K562 (cell line): ENCODE results near the gene CACNA1C. TPM values are rescaled to one million over a fixed set of nuclear protein-coding genes. Genes with fewer than 3 reads are reported as not detected.

Source experiments
- ATAC-seq: fragments of 200-7000 bp; cut with Tn5 transposase; 3 replicates; pipeline ENCODE4 v1.9.1; 2020; ENCODE audit warnings: moderate library complexity
- BruUV-seq: library from RNA; stranded (reverse); fragments of 400-500 nt; replicated peaks from 2 replicates; lab custom pipeline; 2021; lab: Mats Ljungman, UMichigan
- CTCF ChIA-PET: fragments of 300-600 bp; formaldehyde crosslinking; extraction: SDS; loops from one replicate; lab custom pipeline; 2021; ENCODE audit warnings: low intra/inter-chr PET ratio; lab: Yijun Ruan, JAX
- POLR2A ChIA-PET: fragments of 300-600, 350-650 bp; sonication (Branson Sonifier 250); formaldehyde crosslinking; extraction: SDS; loops from one replicate; lab custom pipeline; 2021; ENCODE audit warnings: antibody characterized with exemption, inconsistent platforms; lab: Yijun Ruan, JAX
- DNase-seq, 4 experiments: peaks; one replicate each; pipeline versions ENCODE4 v3.0.0 to v3.0.0-alpha.2; 2011 to 2018; ENCODE audit warnings: low spot score in 3 of 4, mixed read lengths in 3 of 4; ENCODE audit errors: extremely low read depth in 1 of 4
- FAIRE-seq: peaks from 2 replicates; lab custom pipeline; 2011; peaks lifted over from hg19 to GRCh38; lab: Jason Lieb, UNC
- H2AFZ ChIP-seq: 2 replicates; pipeline ENCODE4 v1.6.0; 2011; ENCODE audit warnings: low read depth, low read length, control low read depth, inconsistent platforms
- H3K27ac ChIP-seq: fragments of 200-600 bp; 3 replicates; pipeline ENCODE4 v1.8.0; 2011; ENCODE audit warnings: low read depth, mild to moderate bottlenecking, control low read depth, inconsistent platforms, low read length, moderate library complexity, mixed read lengths; ENCODE audit errors: extremely low read depth
- H3K27me3 ChIP-seq, 2 experiments: fragments of 300-600 bp in 1 of 2; 2 replicates in 1 of 2; 3 replicates in 1 of 2; pipeline versions ENCODE4 v1.6.0 to v1.8.0; 2011; ENCODE audit warnings: inconsistent platforms in 2 of 2, low read length in 2 of 2, mild to moderate bottlenecking in 1 of 2, mixed read lengths in 1 of 2, moderate library complexity in 1 of 2; ENCODE audit not compliant: control insufficient read depth in 2 of 2, insufficient read depth in 2 of 2
- H3K36me3 ChIP-seq: fragments of 300-600 bp; 3 replicates; pipeline ENCODE4 v1.8.0; 2011; ENCODE audit warnings: mild to moderate bottlenecking, low read length, inconsistent platforms; ENCODE audit not compliant: control insufficient read depth, insufficient read depth
- H3K4me1 ChIP-seq, 2 experiments: fragments of 200-600 bp in 1 of 2; replicated peaks in 1 of 2; 2 replicates in 1 of 2; 3 replicates in 1 of 2; pipeline versions ENCODE4 v1.5.1 to v1.8.0; 2011; ENCODE audit warnings: inconsistent platforms in 2 of 2, low read length in 2 of 2, mild to moderate bottlenecking in 1 of 2, mixed read lengths in 1 of 2, moderate library complexity in 1 of 2; ENCODE audit not compliant: control insufficient read depth in 2 of 2, insufficient read depth in 2 of 2
- H3K4me2 ChIP-seq: 2 replicates; pipeline ENCODE4 v1.6.1; 2011; ENCODE audit warnings: low read length, control low read depth, inconsistent platforms, mixed read lengths; ENCODE audit not compliant: insufficient read depth
- H3K4me3 ChIP-seq: fragments of 200-600 bp; sonication (generic), shearing (Covaris generic); 2 replicates; pipeline ENCODE4 v1.5.1; 2016; ENCODE audit warnings: control low read depth, inconsistent platforms
- H3K79me2 ChIP-seq: fragments of 200-600 bp; 3 replicates; pipeline ENCODE4 v1.8.0; 2011; ENCODE audit warnings: low read length, inconsistent platforms; ENCODE audit not compliant: control insufficient read depth, insufficient read depth
- H3K9ac ChIP-seq, 2 experiments: 2 replicates each; pipeline versions ENCODE4 v1.6.0 to v1.6.1; 2011; ENCODE audit warnings: low read depth in 2 of 2, low read length in 2 of 2, control low read depth in 1 of 2, inconsistent platforms in 1 of 2, mild to moderate bottlenecking in 1 of 2, mixed read lengths in 1 of 2; ENCODE audit not compliant: insufficient read depth in 1 of 2
- H3K9me1 ChIP-seq: one replicate; pipeline ENCODE4 v1.6.0; 2011; ENCODE audit warnings: inconsistent platforms, mild to moderate bottlenecking, low read length, moderate library complexity; ENCODE audit not compliant: control insufficient read depth, insufficient read depth
- H3K9me3 ChIP-seq: replicated peaks from 2 replicates; pipeline ENCODE4 v1.5.1; 2011; ENCODE audit warnings: low read depth, low read length, inconsistent platforms; ENCODE audit not compliant: control insufficient read depth, insufficient read depth
- H4K20me1 ChIP-seq: replicated peaks from 2 replicates; pipeline ENCODE4 v1.6.1; 2011; ENCODE audit warnings: low read length, inconsistent platforms, mixed read lengths; ENCODE audit not compliant: control insufficient read depth, insufficient read depth
- ARID3B ChIP-seq: fragments of 250-450 bp; sonication (Bioruptor Pico); IDR thresholded peaks from 2 replicates; pipeline ENCODE4 v1.4.0; 2020; ENCODE audit warnings: borderline replicate concordance
- CBX3 ChIP-seq, 2 experiments: IDR thresholded peaks; 1 replicate in 1 of 2; 2 replicates in 1 of 2; pipeline ENCODE4 v1.6.1; 2012; ENCODE audit warnings: inconsistent platforms in 2 of 2, low read length in 2 of 2, borderline replicate concordance in 1 of 2, control low read depth in 1 of 2
- FOSL1 ChIP-seq: fragments of 200-800 bp; sonication (Bioruptor generic); conservative IDR thresholded peaks from 2 replicates; pipeline ENCODE4 v1.6.1; 2016; ENCODE audit warnings: missing genetic modification characterization, missing compliant biosample characterization
- GABPB1 ChIP-seq: sonication (generic); formaldehyde crosslinking; IDR thresholded peaks from 2 replicates; pipeline ENCODE4 v1.8.0; 2022; ENCODE audit warnings: mild to moderate bottlenecking, missing genetic modification reagents
- RBM22 ChIP-seq: fragments of 200-400 bp; formaldehyde crosslinking; IDR thresholded peaks from 2 replicates; pipeline ENCODE4 v1.6.1; 2018; ENCODE audit warnings: low read length, low read depth; ENCODE audit not compliant: poor library complexity, severe bottlenecking
- SRSF3 ChIP-seq: fragments of 200-400 bp; formaldehyde crosslinking; IDR thresholded peaks from 2 replicates; pipeline ENCODE4 v1.6.1; 2016; ENCODE audit warnings: mild to moderate bottlenecking, low read length, moderate library complexity; ENCODE audit not compliant: insufficient read depth
- ZNF124 ChIP-seq: sonication (generic); formaldehyde crosslinking; IDR thresholded peaks from 2 replicates; pipeline ENCODE4 v1.8.1; 2022; ENCODE audit warnings: missing genetic modification reagents
- ZNF197 ChIP-seq: fragments of 200-800 bp; sonication (Bioruptor generic); IDR thresholded peaks from 2 replicates; pipeline ENCODE4 v1.6.1; 2016; ENCODE audit warnings: low read depth, missing genetic modification characterization, missing compliant biosample characterization
- ZNF217 ChIP-seq: sonication (generic); formaldehyde crosslinking; IDR thresholded peaks from 2 replicates; pipeline ENCODE4 v1.8.0; 2022; ENCODE audit warnings: mild to moderate bottlenecking, missing genetic modification reagents
- ZNF511 ChIP-seq: sonication (generic); formaldehyde crosslinking; IDR thresholded peaks from 2 replicates; pipeline ENCODE4 v1.8.0; 2022; ENCODE audit warnings: mild to moderate bottlenecking, missing genetic modification reagents
- WGBS: fragments of 100-300 bp; shearing (Covaris generic); methylation state at CpG from one replicate; pipeline ENCODE4 v1.1.6; 2016; ENCODE audit warnings: low coverage, mixed read lengths; ENCODE audit not compliant: insufficient coverage; ENCODE audit errors: missing lambda C conversion rate; 5-methylcytosine and 5-hydroxymethylcytosine counted together
- in situ Hi-C: fragments of 300-500 bp; cut with MboI; formaldehyde crosslinking; loops from 4 replicates; pipeline ENCODE4 v1.15.0; 2018; ENCODE audit warnings: inconsistent platforms, mixed read lengths
- intact Hi-C: fragments of 100-400 bp; cut with micrococcal nuclease; formaldehyde crosslinking; loops from 2 replicates; pipeline ENCODE4 v1.14.2; 2022
- polyA plus RNA-seq, 8 experiments: library from polyadenylated mRNA; depleted of rRNA in 4 of 8; stranded (reverse) in 5 of 8; unstranded in 3 of 8; fragments of >200 nt; fragmentation: Nextera tagmentation in 2 of 8; fragmentation: Illumina TruSeq in 1 of 8; extraction: Ambion mirVana in 2 of 8; extraction: Trizol in 1 of 8; gene quantifications; 2 replicates each; pipeline versions ENCODE4 v1.2.1 to v1.2.3, GENCODE V29; 2011 to 2014; ENCODE audit warnings: inconsistent platforms in 1 of 8, missing spikeins in 1 of 8
- total RNA-seq, 7 experiments: library from RNA; depleted of rRNA in 6 of 7; stranded (reverse); fragments of >200 nt in 6 of 7; fragmentation: Illumina TruSeq in 2 of 7; extraction: Trizol in 2 of 7; gene quantifications; 2 replicates each; pipeline versions ENCODE4 v1.2.1 to v1.2.3, GENCODE V29; 2011 to 2021; ENCODE audit warnings: low replicate concordance in 1 of 7

The CACNA1C gene
- total and polyA plus RNA-seq, 9 of the 15 experiments (the other 6 are each of a cell fraction or from before 2014, with no cell fraction given), result not detected

- ChIA-PET CTCF (no interaction called here), POLR2A (no interaction called here)
- no peak for FAIRE-seq
- TF ChIP-seq SRSF3 (no peak), ZNF511 (CRISPR knock-in tag) (no peak), FOSL1 (tag) (no peak), ZNF197 (CRISPR knock-in tag) (no peak), RBM22 (no peak)
- Histone ChIP-seq H3K4me3 (no peak overlapping the region), H3K79me2 (no peaks in the 10 kb centered on the region), H3K4me1 (no peaks in the 10 kb centered on the region), H3K36me3 (no peaks in the 10 kb centered on the region), H3K9me1 (no peaks in the 10 kb centered on the region), H3K9ac (no peak overlapping the region), H4K20me1 (no peaks in the 10 kb centered on the region), H2AFZ (no peak overlapping the region), H3K4me2 (no peak overlapping the region), H3K27me3 (peaks cover 2 to 31% of the 10 kb centered on the region in 2 experiments; a peak in 3 of 5 replicates), H3K27ac (no peak overlapping the region), H3K9me3 (no peaks in the 10 kb centered on the region)
- DNase-seq, result no peak
- no peak for ATAC-seq
- BruUV-seq, result no TSS peak
- intact Hi-C loops (no loop called here), in situ Hi-C loops (no loop called here)
- 2% methylated on average over 6 of the region's 6 CpGs for WGBS
Observed at GRCh38 chr12:2300168-2300567, 247.4 kb downstream of the CACNA1C start.

- H3K4me2 ChIP-seq, result no peak overlapping the region
- H2AFZ ChIP-seq, result no peak overlapping the region
- in situ Hi-C loops, result no loop called here
- intact Hi-C loops, result no loop called here
- BruUV-seq, result no TSS peak
- ATAC-seq, result no peak
- H3K9me1 ChIP-seq, result no peaks in the 10 kb centered on the region
- H3K9me3 ChIP-seq, result no peaks in the 10 kb centered on the region
- H3K9ac ChIP-seq, result no peak overlapping the region
- H3K36me3 ChIP-seq, result no peaks in the 10 kb centered on the region
- H3K79me2 ChIP-seq, result no peaks in the 10 kb centered on the region
- no peak for DNase-seq
- ChIA-PET POLR2A (interaction anchor here (0.7 kb wide), 1 partner anchor 58 kb away, joined by 3 read pairs; no protein-coding TSS in a partner anchor), CTCF (no interaction called here)
- H3K27me3 ChIP-seq, result peaks cover 2 to 31% of the 10 kb centered on the region in 2 experiments; a peak in 3 of 5 replicates
- no peaks in the 10 kb centered on the region for H4K20me1 ChIP-seq
- no peak overlapping the region for H3K27ac ChIP-seq
- FAIRE-seq, result no peak
- no peak overlapping the region for H3K4me3 ChIP-seq
- 2% methylated on average over 9 of the region's 11 CpGs for WGBS
- H3K4me1 ChIP-seq, result no peaks in the 10 kb centered on the region
- TF ChIP-seq ARID3B (CRISPR knock-in tag) (no peak), ZNF124 (CRISPR knock-in tag) (no peak), CBX3 (IDR thresholded peaks at IDR 0.05; ENCODE audit: borderline replicate concordance in 1 of 2, low read length in 2 of 2) (no peak), ZNF217 (CRISPR knock-in tag) (no peak), GABPB1 (CRISPR knock-in tag) (no peak)
Observed at GRCh38 chr12:2300886-2301285, 248.1 kb downstream of the CACNA1C start.
